Amygdala (tissue), 56 donors: ENCODE measurements around the gene TUBB4B.
A peak's percentile ranks its signal among the peaks of the same experiment; 100 is the strongest.
"Not testable (repeated sequence)": the region's sequence is repeated elsewhere in the genome, so short reads cannot be mapped to it uniquely, and the experiment has no call there.

Experiments used
- DNase-seq, 56 donors: peaks; one replicate each; lab custom pipeline; 2025; lab: John Stamatoyannopoulos, UW

TUBB4B gene

DNA sequence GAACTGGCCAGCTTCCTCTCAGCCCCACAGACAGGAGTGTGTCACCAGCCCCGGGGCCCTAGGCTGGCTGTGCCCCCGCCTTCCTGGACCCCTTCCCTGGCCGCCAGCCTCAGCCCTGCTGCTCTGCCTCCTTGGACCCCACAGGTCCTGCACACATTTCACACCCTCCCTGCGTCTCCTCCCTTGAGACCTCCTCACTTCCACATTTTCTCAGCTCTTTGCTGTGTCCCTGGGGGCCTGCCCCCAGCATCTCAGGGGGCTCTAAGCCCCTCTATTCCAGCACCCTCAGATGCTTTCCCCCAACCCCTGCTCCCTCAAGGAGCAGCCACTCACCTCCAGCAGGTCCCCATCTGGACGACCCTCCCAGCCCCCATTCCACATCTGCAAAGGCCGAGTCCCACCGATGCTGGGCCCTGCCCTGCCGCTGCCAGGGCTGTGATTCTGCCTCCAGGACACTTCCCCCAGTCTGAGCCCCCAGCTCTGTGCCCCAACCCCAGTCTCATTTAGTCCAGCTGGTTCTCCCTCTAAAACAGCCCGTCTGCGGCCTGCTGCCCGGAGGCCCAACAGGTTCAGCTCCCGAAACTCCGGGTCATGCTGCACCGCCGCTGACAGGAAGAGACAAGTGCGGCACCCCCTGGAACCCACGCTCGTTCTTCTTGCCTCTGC lies 6.2 kb upstream of the TUBB4B start:
- no peak for DNase-seq

DNA sequence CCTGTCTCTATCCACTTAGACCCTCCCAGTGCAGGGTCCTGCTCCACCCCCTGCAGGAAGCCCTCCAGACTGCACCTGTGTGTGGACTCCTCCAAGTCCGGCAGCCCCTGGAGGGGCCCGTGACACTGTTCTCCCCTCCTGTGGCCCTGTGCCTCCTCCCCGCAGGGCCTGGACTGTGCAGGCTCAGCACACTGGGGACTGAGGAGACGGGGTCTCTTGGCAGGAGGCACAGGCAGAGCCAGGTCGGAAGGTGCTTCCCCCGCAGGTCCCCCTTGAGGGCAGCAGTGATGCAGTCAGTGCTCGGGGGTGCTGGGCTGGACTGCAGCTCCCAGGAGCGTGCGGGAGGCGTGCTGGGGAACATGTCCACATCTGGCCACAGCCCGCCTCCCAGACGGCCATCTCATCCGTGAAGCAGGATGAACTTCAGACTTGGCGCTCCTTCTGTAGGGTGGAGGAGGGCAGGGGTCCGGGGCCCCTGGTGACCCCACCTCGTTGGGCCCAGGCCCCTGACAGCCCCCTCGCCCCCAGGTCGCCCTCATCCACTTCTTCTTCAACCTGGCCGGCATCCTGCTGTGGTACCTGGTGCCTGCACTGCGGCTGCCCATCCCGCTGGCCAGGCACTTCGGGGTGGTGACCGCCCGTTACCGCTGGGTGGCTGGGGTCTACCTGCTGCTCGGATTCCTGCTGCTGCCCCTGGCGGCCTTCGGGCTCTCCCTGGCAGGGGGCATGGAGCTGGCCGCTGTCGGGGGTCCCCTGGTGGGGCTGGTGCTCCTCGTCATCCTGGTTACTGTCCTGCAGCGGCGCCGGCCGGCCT lies 5.5 kb upstream of the TUBB4B start:
- DNase-seq, result no peak

DNA sequence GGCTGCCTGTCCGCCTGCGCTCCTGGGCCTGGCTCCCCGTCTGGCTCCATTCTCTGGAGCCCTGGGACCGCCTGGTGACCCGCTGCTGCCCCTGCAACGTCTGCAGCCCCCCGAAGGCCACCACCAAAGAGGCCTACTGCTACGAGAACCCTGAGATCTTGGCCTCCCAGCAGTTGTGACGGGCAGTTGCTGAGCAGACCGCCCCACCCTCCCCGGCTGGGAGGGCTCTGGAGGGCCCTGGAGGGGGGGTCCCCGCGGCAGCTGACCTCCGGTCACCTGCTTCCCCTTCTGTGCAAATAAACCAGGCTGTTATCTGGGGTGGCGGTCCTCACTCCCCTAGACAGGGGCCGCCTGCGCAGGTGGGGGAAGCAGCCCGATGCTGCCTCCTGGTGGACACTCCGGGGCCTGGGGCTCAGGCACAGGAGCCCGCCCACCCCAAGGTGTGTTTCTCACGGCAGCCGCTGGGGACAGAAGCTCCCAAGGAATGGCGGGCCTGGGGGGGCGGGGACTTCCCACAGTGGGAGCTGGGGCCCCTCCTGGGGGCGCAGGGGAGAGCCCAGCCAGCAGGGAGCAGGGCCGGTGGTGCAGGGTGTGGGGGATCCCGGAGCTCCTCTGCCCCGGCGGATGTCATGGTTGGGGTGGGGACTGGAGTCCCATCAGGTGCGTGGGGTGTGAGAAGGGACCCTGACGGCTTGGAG lies 4.7 kb upstream of the TUBB4B start:
- peak in 51 of 56 donors; percentile 26 to 86 (median 61) for DNase-seq

DNA sequence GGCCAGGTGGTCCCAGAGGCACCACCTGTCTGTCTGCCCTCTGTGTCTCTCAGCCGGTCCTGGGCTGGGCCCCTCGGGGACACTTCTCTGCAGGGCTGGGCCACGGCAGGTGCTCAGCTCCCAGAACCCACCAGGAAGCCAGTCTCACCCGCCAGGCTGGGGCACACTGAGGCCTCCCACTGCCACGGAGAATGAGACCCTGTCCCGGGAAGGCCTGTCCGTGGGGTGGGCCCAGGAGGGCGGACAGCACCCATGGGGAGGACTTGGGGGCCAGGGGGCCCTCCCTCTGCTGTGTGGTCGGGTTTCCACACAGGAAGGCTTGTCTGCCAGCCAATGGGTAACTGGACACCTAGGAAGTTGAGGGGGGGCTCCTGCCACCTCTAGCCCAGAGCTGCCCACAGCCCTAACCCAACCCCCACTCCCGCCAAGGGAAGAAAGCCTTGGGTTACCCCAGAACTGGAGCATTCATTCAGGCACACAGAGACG lies 4.1 kb upstream of the TUBB4B start:
- peak in 1 of 56 donors; percentile 36 for DNase-seq

DNA sequence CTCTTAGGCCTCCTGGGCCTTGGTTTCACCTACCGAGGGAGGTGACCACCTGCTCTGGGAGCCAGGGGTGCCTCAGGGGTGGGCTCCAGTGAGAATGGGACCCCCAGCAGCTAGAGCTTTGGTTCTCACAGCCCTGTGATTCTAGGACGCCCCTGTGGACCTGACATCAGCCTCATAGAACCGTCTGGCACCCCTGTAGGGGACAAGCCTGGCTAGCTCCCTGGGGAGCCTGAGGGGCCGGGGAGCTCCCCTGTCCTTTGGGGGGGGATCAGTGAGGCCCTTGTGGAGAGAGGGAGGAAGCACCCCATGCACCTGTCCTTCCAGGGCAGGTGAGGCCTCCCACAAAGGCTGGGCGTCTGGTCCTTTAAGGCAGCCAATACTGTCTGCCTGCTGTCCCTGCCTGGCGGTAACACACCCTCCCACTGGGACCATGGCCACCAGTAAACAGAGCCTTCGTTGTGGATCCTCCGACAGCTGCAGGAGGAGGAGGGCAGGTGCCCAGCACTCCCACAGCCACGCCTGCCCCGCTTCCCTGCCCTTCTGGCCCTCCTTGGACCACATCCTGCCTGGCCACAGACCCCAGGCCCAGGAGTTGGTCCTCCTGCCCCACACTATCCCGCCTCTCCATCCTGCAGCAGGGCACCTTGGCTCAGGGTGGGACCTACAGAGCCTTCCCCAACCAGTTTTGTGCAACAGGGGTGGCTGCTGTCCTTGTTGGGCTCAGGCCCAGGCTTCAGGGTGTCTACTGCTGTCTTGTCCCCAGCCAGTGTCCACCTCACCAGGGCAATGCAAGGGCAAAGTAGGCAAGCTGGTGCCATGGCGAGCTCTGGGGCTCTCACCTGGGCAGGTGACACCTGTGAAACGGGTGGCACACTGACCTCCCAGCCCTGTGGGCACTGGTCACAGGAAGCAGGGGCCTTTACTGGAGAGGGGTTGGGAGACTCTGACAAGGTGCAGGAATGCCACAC lies 3.0 kb upstream of the TUBB4B start:
- peak in 47 of 56 donors; percentile 14 to 90 (median 56) for DNase-seq

DNA sequence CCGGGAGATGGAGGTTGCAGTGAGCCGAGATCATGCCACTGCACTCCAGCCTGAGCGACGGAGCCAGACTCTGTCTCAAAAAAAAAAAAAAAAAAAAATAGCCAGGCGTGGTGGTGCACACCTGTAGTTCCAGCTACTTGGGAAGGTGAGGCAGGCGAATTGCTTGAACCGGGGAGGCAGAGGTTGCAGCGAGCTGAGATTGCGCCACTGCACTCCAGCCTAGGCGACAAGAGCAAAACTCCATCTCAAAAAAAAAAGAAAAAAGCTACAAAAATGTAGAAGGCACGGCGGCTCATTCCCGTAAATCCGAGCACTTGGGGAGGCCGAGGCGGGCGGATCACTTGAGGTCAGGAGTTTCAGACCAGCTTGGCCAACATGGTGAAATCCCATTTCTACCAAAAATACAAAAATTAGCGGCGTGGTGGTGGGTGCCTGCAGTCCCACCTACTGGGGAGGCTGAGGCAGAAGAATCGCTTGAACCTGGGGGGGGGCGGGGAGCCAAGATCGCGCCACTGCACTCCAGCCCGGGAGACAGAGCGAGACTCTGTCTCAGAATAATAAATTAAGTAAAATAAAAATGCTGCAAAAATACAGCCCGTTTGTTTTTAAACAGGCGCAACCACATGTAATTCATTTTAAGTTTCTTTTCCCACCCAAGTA lies 1.4 kb upstream of the TUBB4B start:
- not testable (repeated sequence) for DNase-seq

DNA sequence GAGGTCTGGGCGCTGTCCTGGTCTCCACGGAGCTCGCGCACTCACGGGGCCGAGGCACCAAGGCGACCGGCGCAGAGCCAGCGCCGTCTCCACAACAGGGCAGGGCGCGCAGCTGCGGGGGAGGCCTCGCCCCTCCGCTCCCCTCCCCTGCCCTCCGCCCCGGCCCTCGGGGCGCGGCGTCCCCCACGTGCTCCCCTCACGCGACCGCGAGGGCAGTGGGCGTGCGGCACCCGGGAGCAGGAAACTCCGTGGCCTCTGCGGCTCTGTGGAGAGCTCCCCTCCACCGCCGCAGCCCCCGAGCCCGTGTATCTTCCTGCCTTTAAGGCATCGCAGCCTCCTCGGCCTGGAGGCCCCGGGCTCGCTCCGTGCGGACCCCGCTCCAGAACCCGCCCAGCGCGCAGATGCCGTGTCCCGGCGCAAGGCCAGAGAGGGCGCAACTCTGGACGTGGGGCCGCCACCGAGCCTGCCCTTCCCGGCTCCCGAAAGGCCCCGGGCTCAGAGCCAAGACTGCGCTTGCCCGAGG lies 708 bp upstream of the TUBB4B start:
- DNase-seq, result peak in 50 of 56 donors; percentile 24 to 88 (median 72)

DNA sequence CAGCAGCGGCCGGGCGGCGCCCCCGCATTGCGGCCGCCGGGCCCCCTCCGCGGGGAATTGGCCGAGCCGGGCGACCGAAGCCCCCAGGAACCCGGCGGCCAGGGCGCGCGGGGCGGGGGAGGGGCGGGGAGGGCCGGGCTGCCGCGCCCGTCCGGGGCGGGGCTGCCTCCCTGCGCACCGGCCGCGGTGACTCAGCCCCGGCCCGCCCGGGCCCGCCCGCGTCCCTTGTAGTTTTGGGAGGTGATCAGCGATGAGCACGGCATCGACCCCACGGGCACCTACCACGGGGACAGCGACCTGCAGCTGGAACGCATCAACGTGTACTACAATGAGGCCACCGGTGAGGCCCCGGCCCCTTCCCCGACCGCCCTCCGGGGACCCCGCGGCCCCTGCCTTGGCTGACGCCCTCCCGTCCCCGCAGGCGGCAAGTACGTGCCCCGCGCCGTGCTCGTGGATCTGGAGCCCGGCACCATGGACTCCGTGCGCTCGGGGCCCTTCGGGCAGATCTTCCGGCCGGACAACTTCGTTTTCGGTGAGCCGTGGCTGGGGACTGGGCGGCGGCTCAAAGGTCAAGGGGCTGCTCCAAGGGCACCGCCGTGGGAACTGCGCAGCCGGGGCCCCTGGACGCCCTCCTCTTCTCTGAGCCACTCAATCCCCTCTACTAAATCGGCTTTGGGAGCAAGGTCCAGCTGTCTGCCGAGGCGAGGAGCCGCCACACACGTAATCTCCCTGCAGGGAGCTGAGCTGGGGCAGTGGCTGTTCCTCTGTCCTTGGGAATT lies 592 bp downstream of the TUBB4B start:
- peak in 9 of 56 donors; percentile 32 to 74 (median 52) for DNase-seq

- no peak for DNase-seq
Measured at GRCh38 chr9:137242269-137243203, 1.4 kb downstream of the TUBB4B start.

DNA sequence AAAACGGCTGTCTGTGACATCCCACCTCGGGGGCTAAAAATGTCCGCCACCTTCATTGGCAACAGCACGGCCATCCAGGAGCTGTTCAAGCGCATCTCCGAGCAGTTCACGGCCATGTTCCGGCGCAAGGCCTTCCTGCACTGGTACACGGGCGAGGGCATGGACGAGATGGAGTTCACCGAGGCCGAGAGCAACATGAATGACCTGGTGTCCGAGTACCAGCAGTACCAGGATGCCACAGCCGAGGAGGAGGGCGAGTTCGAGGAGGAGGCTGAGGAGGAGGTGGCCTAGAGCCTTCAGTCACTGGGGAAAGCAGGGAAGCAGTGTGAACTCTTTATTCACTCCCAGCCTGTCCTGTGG lies 2.2 kb downstream of the TUBB4B start:
- DNase-seq, result not testable (repeated sequence)

GRCh38 chr9:137243626-137244485 lies 2.8 kb downstream of the TUBB4B start:
- no peak for DNase-seq

DNA sequence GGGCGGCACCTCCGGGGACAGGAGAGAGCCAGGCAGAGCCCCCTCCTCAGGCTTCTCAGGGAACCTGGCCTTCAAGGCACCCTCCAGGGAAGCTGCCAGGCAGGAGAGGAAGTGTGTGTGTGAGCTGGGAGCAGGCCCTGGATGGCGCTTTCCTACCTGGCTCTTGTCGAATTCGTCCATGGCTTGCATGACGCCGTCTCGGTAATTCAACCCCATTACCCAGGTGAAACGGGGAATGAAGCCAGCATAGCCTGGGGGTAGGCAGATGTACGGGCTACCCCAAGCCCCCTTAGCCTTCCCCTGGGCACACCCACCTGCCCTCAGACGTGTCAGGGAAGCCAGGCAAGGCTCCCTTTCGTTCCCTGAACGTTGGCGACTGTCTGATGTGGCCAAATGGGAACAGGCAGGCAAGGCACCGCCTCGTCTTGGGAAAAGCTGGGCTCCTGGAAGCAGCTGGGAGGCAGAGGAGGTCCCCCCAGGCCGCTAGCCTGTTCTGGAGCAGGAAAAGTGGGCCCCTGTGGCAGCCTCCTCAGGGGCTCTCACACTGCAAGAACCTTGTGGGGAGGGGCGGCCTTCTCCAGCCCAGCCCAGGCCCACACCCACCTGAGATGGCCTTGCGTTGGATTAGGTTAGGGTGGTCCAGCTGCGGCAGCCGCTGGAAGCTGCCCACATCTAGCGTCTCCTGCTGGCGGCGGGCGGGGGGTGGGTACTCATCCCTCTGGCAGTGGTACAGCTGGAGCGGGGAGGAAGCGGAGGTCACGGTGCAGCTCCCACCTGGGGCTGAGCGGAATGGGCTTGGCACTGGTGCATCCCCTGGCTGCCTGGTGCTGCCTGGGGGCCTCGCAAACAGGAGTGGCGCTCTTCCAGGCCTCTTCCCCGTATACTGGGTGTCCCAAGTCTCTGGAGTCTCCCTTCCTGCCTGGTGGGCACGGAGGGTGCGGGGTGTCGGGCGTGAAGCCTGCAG lies 3.7 kb downstream of the TUBB4B start:
- DNase-seq, result no peak

DNA sequence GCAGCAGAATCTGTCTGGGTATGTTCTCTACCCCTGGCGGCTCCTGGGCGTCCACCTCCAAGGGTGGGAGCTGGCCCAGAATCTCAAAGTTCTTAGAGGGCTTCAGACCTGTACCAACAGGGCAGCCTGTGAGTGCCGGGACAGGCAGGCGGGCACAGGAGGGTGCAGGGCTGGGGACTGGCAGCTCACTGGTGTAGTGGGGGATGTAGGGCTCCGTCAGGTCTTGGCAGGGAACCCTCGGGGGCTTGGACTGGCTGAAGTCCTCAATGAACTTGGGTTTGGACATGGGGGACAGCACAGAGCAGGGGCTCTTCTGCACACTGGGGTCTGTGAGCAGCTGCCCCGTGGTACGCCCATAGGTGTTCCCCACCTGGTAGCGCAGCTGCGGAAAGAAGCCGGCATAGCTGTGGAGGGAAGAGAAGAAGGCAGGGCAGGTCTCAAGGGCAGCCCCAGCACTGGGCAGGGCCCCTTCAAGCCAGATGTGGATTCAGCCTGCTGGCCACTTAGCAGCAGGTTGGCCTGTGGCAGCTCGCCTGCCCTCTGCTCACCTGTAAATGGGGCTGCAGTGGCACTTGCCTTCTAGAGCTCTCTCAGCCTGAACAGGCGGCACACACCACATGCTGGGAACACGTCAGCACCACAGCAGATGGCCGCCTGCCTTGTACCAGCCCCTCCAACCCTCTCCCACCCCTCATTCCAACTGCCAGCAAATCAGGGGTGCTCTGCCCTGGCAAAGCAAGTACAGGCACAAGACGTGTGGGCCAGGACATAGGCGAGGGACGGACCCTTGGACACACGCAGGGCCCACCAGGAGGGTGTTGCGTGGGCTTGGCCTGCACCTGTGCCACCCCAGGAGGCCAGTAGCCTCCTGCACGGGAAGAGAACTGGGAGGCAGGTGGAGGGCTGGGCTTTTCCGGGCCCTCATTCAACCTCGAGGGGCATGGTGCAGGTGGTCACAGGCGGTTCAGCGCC lies 4.6 kb downstream of the TUBB4B start:
- DNase-seq, result no peak
